Measurements from ENCODE around the gene SQOR.

- TF ChIP-seq CTCF (conservative IDR thresholded peaks at IDR 0.05) (no peak), ZFX (IDR thresholded peaks at IDR 0.05) (no peak)
Measured at GRCh38 chr15:45585069-45585791, 49.6 kb upstream of the SQOR start.
